Caco-2 (cell line): ENCODE results near the gene PTPN14. TPM values are rescaled to one million over a fixed set of nuclear protein-coding genes. Genes with fewer than 3 reads are reported as not detected.

ENCODE experiments used
- BruUV-seq: library from RNA; stranded (reverse); fragments of 400-500 nt; replicated peaks from 2 replicates; lab custom pipeline; 2021; lab: Mats Ljungman, UMichigan
- CTCF ChIA-PET: fragments of 300-600 bp; sonication (Branson Sonifier 250); formaldehyde crosslinking; loops from one replicate; lab custom pipeline; 2022; ENCODE audit warnings: antibody characterized with exemption; lab: Charles Lee
- POLR2A ChIA-PET: fragments of 300-600 bp; sonication (Branson Sonifier 250); formaldehyde crosslinking; loops from one replicate; lab custom pipeline; 2022; ENCODE audit warnings: antibody characterized with exemption; lab: Charles Lee
- DNase-seq, 2 experiments: peaks; one replicate each; pipeline versions ENCODE4 v3.0.0 to v3.0.0-alpha.2; 2020 to 2022
- H3K27me3 ChIP-seq: replicated peaks from 2 replicates; pipeline ENCODE4 v1.6.0; 2011; ENCODE audit warnings: low read length; ENCODE audit not compliant: control insufficient read depth, insufficient read depth
- H3K36me3 ChIP-seq: 2 replicates; pipeline ENCODE4 v1.5.1; 2011; ENCODE audit warnings: low read length; ENCODE audit not compliant: control insufficient read depth, insufficient read depth
- H3K4me1 ChIP-seq: fragments of 250-450 bp; sonication (Bioruptor Pico); 2 replicates; pipeline ENCODE4 v1.5.1; 2020; ENCODE audit warnings: mild to moderate bottlenecking
- H3K4me3 ChIP-seq: 2 replicates; pipeline ENCODE4 v1.5.1; 2011; ENCODE audit warnings: low read depth, mild to moderate bottlenecking, control low read depth, low read length
- H3K9me3 ChIP-seq: fragments of 250-450 bp; sonication (Bioruptor Pico); 2 replicates; pipeline ENCODE4 v1.5.1; 2020; ENCODE audit warnings: mild to moderate bottlenecking, moderate library complexity
- H3K27ac Mint-ChIP-seq: one replicate; pipeline ENCODE4 v1.8.0; 2022; ENCODE audit warnings: mixed read lengths; ENCODE audit not compliant: unreplicated experiment
- H3K27me3 Mint-ChIP-seq: one replicate; pipeline ENCODE4 v1.8.0; 2022; ENCODE audit warnings: mixed read lengths; ENCODE audit not compliant: insufficient read depth, unreplicated experiment
- H3K36me3 Mint-ChIP-seq: one replicate; pipeline ENCODE4 v1.8.0; 2022; ENCODE audit warnings: mild to moderate bottlenecking, mixed read lengths; ENCODE audit not compliant: insufficient read depth, unreplicated experiment
- H3K4me1 Mint-ChIP-seq: one replicate; pipeline ENCODE4 v1.8.0; 2022; ENCODE audit warnings: low read depth, mixed read lengths; ENCODE audit not compliant: unreplicated experiment
- H3K4me3 Mint-ChIP-seq: one replicate; pipeline ENCODE4 v1.8.0; 2022; ENCODE audit warnings: mild to moderate bottlenecking, moderate library complexity, mixed read lengths; ENCODE audit not compliant: unreplicated experiment
- H3K9me3 Mint-ChIP-seq: one replicate; pipeline ENCODE4 v1.8.0; 2022; ENCODE audit warnings: mixed read lengths; ENCODE audit not compliant: unreplicated experiment
- CTCF ChIP-seq, 2 experiments: fragments of 200-600 bp in 1 of 2; IDR thresholded peaks; 1 replicate in 1 of 2; 2 replicates in 1 of 2; pipeline versions ENCODE4 v1.5.1 to v1.8.0; 2011 to 2022; ENCODE audit warnings: antibody characterized with exemption in 1 of 2, control low read depth in 1 of 2, inconsistent platforms in 1 of 2, low read depth in 1 of 2, low read length in 1 of 2, mild to moderate bottlenecking in 1 of 2, moderate library complexity in 1 of 2; ENCODE audit not compliant: insufficient read depth in 1 of 2, severe bottlenecking in 1 of 2, unreplicated experiment in 1 of 2
- intact Hi-C: fragments of 100-400 bp; cut with micrococcal nuclease; formaldehyde crosslinking; loops from one replicate; pipeline ENCODE4 v1.10.0; 2022; ENCODE audit not compliant: unreplicated experiment
- total RNA-seq: library from RNA; stranded (reverse); gene quantifications from 2 replicates; pipeline ENCODE4 v1.2.3, GENCODE V29; 2022

The PTPN14 gene
- total RNA-seq, 1 experiment from 2014 or later, result 103 TPM

- Mint-ChIP-seq H3K9me3 (no peaks in the 10 kb centered on the region), H3K27ac (no peak overlapping the region), H3K4me1 (peaks cover 42% of the 10 kb centered on the region), H3K27me3 (no peaks in the 10 kb centered on the region), H3K4me3 (no peak overlapping the region), H3K36me3 (peaks cover 99% of the 10 kb centered on the region)
- BruUV-seq, result no TSS peak
- Histone ChIP-seq H3K4me1 (peaks cover 25% of the 10 kb centered on the region), H3K4me3 (no peak overlapping the region), H3K36me3 (peaks cover 4% of the 10 kb centered on the region; the same call in 1 of the 2 replicates), H3K27me3 (no peaks in the 10 kb centered on the region), H3K9me3 (no peaks in the 10 kb centered on the region)
- intact Hi-C loops, result loop anchor here (10.0 kb wide), 1 partner anchor 1202 kb away; no protein-coding TSS in a partner anchor
- ChIA-PET CTCF (interaction anchor here (4.3 kb wide), 1 partner anchor 65 kb away, joined by 47 read pairs; no protein-coding TSS in a partner anchor), POLR2A (no interaction called here)
- DNase-seq, result no peak
- TF ChIP-seq CTCF (IDR thresholded peaks at IDR 0.05; ENCODE audit: insufficient read depth in 1 of 2, low read depth in 1 of 2, low read length in 1 of 2, severe bottlenecking in 1 of 2, unreplicated experiment in 1 of 2), result no peak
Observed at GRCh38 chr1:214326406-214326805, 225.0 kb downstream of the PTPN14 start.

- Histone ChIP-seq H3K4me3 (no peak overlapping the region), H3K27me3 (no peaks in the 10 kb centered on the region), H3K4me1 (peaks cover 13% of the 10 kb centered on the region), H3K9me3 (no peaks in the 10 kb centered on the region), H3K36me3 (peaks cover 5% of the 10 kb centered on the region)
- Mint-ChIP-seq H3K4me1 (peaks cover 32% of the 10 kb centered on the region), H3K27me3 (no peaks in the 10 kb centered on the region), H3K9me3 (no peaks in the 10 kb centered on the region), H3K27ac (no peak overlapping the region), H3K36me3 (peaks cover 94% of the 10 kb centered on the region), H3K4me3 (no peak overlapping the region)
- intact Hi-C loops, result loop anchor here (1.0 to 10.0 kb wide), 2 partner anchors 45 to 1200 kb away; no protein-coding TSS in a partner anchor
- POLR2A ChIA-PET, result interaction anchor here (0.6 kb wide), 2 partner anchors 227 to 278 kb away, joined by 3 read pairs; no protein-coding TSS in a partner anchor
- TF ChIP-seq CTCF (IDR thresholded peaks at IDR 0.05; ENCODE audit: insufficient read depth in 1 of 2, low read depth in 1 of 2, low read length in 1 of 2, severe bottlenecking in 1 of 2, unreplicated experiment in 1 of 2), result no peak
- CTCF ChIA-PET, result interaction anchor here (0.6 to 1.0 kb wide), 3 partner anchors 9 to 111 kb away, joined by 3 to 4 read pairs (median 4); no protein-coding TSS in a partner anchor
- no TSS peak for BruUV-seq
- no peak for DNase-seq
Observed at GRCh38 chr1:214324896-214325800, 226.3 kb downstream of the PTPN14 start.

- TF ChIP-seq CTCF (IDR thresholded peaks at IDR 0.05; ENCODE audit: insufficient read depth in 1 of 2, low read depth in 1 of 2, low read length in 1 of 2, severe bottlenecking in 1 of 2, unreplicated experiment in 1 of 2), result no peak
- peaks cover 1% of the 10 kb centered on the region; the same call in 1 of the 2 replicates for H3K4me1 ChIP-seq
- no peak overlapping the region for H3K4me3 ChIP-seq
- ChIA-PET POLR2A (no interaction called here), CTCF (no interaction called here)
- H3K4me3 Mint-ChIP-seq, result no peak overlapping the region
- DNase-seq, result no peak
- H3K27me3 Mint-ChIP-seq, result no peaks in the 10 kb centered on the region
- H3K4me1 Mint-ChIP-seq, result peaks cover 6% of the 10 kb centered on the region
- H3K36me3 Mint-ChIP-seq, result peaks cover 94% of the 10 kb centered on the region
- no TSS peak for BruUV-seq
- no peak overlapping the region for H3K27ac Mint-ChIP-seq
- peaks cover 5% of the 10 kb centered on the region for H3K36me3 ChIP-seq
- intact Hi-C loops, result loop anchor here (10.0 kb wide), 1 partner anchor 1197 kb away; no protein-coding TSS in a partner anchor
- no peaks in the 10 kb centered on the region for H3K9me3 ChIP-seq
- H3K9me3 Mint-ChIP-seq, result no peaks in the 10 kb centered on the region
- H3K27me3 ChIP-seq, result no peaks in the 10 kb centered on the region
Observed at GRCh38 chr1:214321705-214322453, 229.5 kb downstream of the PTPN14 start.
